ENCODE results near the gene PRG2. TPM values are rescaled to one million over a fixed set of nuclear protein-coding genes. Genes with fewer than 3 reads are reported as not detected.

Gene PRG2
- 0.30 TPM in 1 of 2 replicates, not detected in the other for total RNA-seq

GRCh38 chr11:57390535-57390934 lies at the start of gene PRG2:
Gene PRG2 (minus strand): TSS chr11:57390650. CDS start chr11:57389944, 706 bp downstream.

GRCh38 chr11:57426929-57427726 lies 36.7 kb upstream of the PRG2 start, which contains the start of gene SLC43A3:
Gene SLC43A3 (minus strand): TSS chr11:57427121. CDS start chr11:57426172, 949 bp downstream.

GRCh38 chr11:57380975-57381374 lies 9.5 kb downstream of the PRG2 start, which contains the start of gene PRG3:
Gene PRG3 (minus strand): TSS chr11:57381150. CDS start chr11:57380708, 442 bp downstream.

GRCh38 chr11:57338142-57338541 lies 52.3 kb downstream of the PRG2 start, which contains the start of gene P2RX3:
Gene P2RX3 (plus strand): TSS chr11:57338352. CDS start chr11:57338551, 199 bp downstream.

Other genes with a start within 250 kb of the PRG2 start
- not detected in 2 replicates for gene LRRC55, start 208.7 kb downstream of the PRG2 start, total RNA-seq
- gene APLNR, start 153.4 kb downstream of the PRG2 start, total RNA-seq: not detected in 2 replicates
- gene TNKS1BP1, start 65.7 kb downstream of the PRG2 start, total RNA-seq: 60.0 and 84.8 TPM in 2 replicates
- 83.5 and 83.6 TPM in 2 replicates for gene SSRP1, start 54.8 kb downstream of the PRG2 start, total RNA-seq
- gene P2RX3, start 52.3 kb downstream of the PRG2 start, total RNA-seq: not detected in 2 replicates
- not detected in 2 replicates for gene PRG3, start 9.5 kb downstream of the PRG2 start, total RNA-seq
- 75.7 and 82.2 TPM in 2 replicates for gene SLC43A3, start 36.5 kb upstream of the PRG2 start, total RNA-seq
- under 0.01 and 0.15 TPM in 2 replicates for gene RTN4RL2, start 69.9 kb upstream of the PRG2 start, total RNA-seq
- 13.6 and 17.2 TPM in 2 replicates for gene SLC43A1, start 125.1 kb upstream of the PRG2 start, total RNA-seq
- gene TIMM10, start 140.1 kb upstream of the PRG2 start, total RNA-seq: 65.0 and 81.3 TPM in 2 replicates
- not detected in 2 replicates for gene SMTNL1, start 146.9 kb upstream of the PRG2 start, total RNA-seq
- 17.9 and 76.9 TPM in 2 replicates for gene UBE2L6, start 177.0 kb upstream of the PRG2 start, total RNA-seq
- under 0.01 and 0.46 TPM in 2 replicates for gene SERPING1, start 207.0 kb upstream of the PRG2 start, total RNA-seq

Data from epithelial cell of umbilical artery (primary cell).